OCI-LY7 (cell line): Measurements from ENCODE around the gene EIF4G3.

Source experiments
- CTCF ChIP-seq: fragments of 200-600 bp; sonication (generic); conservative IDR thresholded peaks from 2 replicates; pipeline ENCODE4 v1.5.1; 2014; ENCODE audit warnings: mild to moderate bottlenecking, antibody characterized with exemption, low read length, moderate library complexity, mixed read lengths
- EZH2phosphoT487 ChIP-seq: fragments of 200-600 bp; sonication (generic); IDR thresholded peaks from 2 replicates; pipeline ENCODE4 v1.6.1; 2018; ENCODE audit warnings: low read depth, borderline replicate concordance, mild to moderate bottlenecking, mixed run types, antibody characterized with exemption, low read length, moderate library complexity, mixed read lengths

- TF ChIP-seq CTCF = no peak
- no peak for TF ChIP-seq EZH2phosphoT487
Measured at GRCh38 chr1:21028520-21029145, 148.1 kb downstream of the EIF4G3 start.
